RCC 7860 (cell line): Measurements from ENCODE around the gene KLHDC9.
A peak's percentile ranks its signal among the peaks of the same experiment; 100 is the strongest.
"Not testable (repeated sequence)": the region's sequence is repeated elsewhere in the genome, so short reads cannot be mapped to it uniquely, and the experiment has no call there.

Experiments
- DNase-seq: peaks from one replicate; pipeline ENCODE4 v3.0.0-alpha.2; 2015; ENCODE audit warnings: low spot score
- FAIRE-seq: peaks from 2 replicates; lab custom pipeline; 2012; peaks lifted over from hg19 to GRCh38; lab: Jason Lieb, UNC

Gene KLHDC9

GRCh38 chr1:161098210-161099068 lies at the start of gene KLHDC9:
TSS of gene KLHDC9 (plus strand) at chr1:161098361. CDS start at chr1:161098536, 175 bp downstream.
- no peak for FAIRE-seq
- peak; percentile 66 for DNase-seq

GRCh38 chr1:161048949-161049722 lies 49.0 kb upstream of the KLHDC9 start:
- no peak for DNase-seq
- FAIRE-seq, result no peak

- FAIRE-seq (no peak), DNase-seq (no peak)
Measured at GRCh38 chr1:161051219-161051618, 46.9 kb upstream of the KLHDC9 start.

GRCh38 chr1:161052899-161053298 lies 45.3 kb upstream of the KLHDC9 start:
- DNase-seq (no peak), FAIRE-seq (no peak)

- DNase-seq (no peak), FAIRE-seq (no peak)
Measured at GRCh38 chr1:161054232-161054631, 43.9 kb upstream of the KLHDC9 start.

- no peak for FAIRE-seq
- DNase-seq, result no peak
Measured at GRCh38 chr1:161054805-161055204, 43.4 kb upstream of the KLHDC9 start.

GRCh38 chr1:161059293-161059692 lies 38.9 kb upstream of the KLHDC9 start:
- DNase-seq (no peak), FAIRE-seq (no peak)

GRCh38 chr1:161061419-161061818 lies 36.7 kb upstream of the KLHDC9 start:
- FAIRE-seq (no peak), DNase-seq (no peak)

GRCh38 chr1:161063936-161064335 lies 34.2 kb upstream of the KLHDC9 start:
- FAIRE-seq, DNase-seq: not testable (repeated sequence)

- not testable (repeated sequence) for DNase-seq, FAIRE-seq
Measured at GRCh38 chr1:161065681-161066080, 32.5 kb upstream of the KLHDC9 start.

- FAIRE-seq, result no peak
Measured at GRCh38 chr1:161066694-161067093, 31.5 kb upstream of the KLHDC9 start.

GRCh38 chr1:161068306-161069234 lies 29.6 kb upstream of the KLHDC9 start:
- DNase-seq (no peak), FAIRE-seq (no peak)

More at GRCh38 chr1:161066694-161067093, 31.5 kb upstream of the KLHDC9 start:
- DNase-seq, result no peak

- DNase-seq (no peak), FAIRE-seq (no peak)
Measured at GRCh38 chr1:161069241-161069640, 28.9 kb upstream of the KLHDC9 start.

- no peak for FAIRE-seq
- no peak for DNase-seq
Measured at GRCh38 chr1:161069731-161070270, 28.4 kb upstream of the KLHDC9 start, which contains the start of gene ARHGAP30. TSS of gene ARHGAP30 (minus strand) at chr1:161069891. CDS start at chr1:161069624, 267 bp downstream.

GRCh38 chr1:161070761-161071160 lies 27.4 kb upstream of the KLHDC9 start:
- DNase-seq (no peak), FAIRE-seq (no peak)

GRCh38 chr1:161071886-161072371 lies 26.2 kb upstream of the KLHDC9 start:
- FAIRE-seq, result no peak
- no peak for DNase-seq

- DNase-seq, result no peak
- FAIRE-seq, result no peak
Measured at GRCh38 chr1:161072751-161073449, 25.3 kb upstream of the KLHDC9 start.

- no peak for DNase-seq
- no peak for FAIRE-seq
Measured at GRCh38 chr1:161073474-161074121, 24.6 kb upstream of the KLHDC9 start.
